ENCODE data around the gene TNFAIP8L2. TPM values are rescaled to one million over a fixed set of nuclear protein-coding genes. Genes with fewer than 3 reads are reported as not detected.
A peak's percentile ranks its signal among the peaks of the same experiment; 100 is the strongest.

The TNFAIP8L2 gene
- total RNA-seq, 1 experiment from 2014 or later, result not detected

DNA sequence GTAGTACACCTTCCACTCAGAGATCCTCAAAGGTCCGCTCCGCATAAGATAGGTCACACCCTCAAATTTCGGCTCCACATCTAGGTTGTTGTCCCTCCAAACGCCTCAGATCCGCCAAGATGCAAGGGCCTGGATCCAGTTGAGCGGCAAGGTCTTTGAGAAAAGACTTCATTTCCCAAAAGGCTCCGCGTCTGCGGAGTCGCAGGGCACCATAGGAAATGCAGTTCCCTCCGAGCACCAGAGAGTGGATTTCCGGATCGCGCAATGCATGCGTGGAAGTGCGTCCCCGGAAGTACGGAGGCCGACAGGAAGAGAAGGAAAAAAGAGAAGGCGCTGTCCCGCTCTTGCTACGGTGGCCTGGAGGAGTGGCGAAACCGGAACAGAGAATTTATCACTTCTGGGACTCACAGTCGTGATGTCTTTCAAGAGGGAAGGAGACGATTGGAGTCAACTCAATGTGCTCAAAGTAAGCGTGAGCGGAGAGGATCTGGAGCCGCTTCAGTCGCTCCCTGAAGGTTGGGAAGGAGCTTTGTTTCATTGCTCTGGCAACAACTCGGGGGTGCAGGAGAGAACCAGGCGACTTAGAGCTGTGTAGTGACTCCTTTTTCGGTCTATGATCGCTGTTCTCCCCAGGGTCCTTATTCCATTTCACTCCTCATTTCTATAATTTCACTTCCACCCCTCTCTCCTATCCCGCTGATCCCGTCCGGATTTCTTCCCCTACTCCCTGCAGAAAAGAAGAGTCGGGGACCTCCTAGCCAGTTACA, 9.5 kb downstream of the TNFAIP8L2 start, which contains the start of the genes LYSMD1 and SCNM1:
Gene LYSMD1, minus strand, starts transcription at position 165 of the 767 bp plus-strand sequence. CDS start 644 bp downstream, outside the sequence.
Gene SCNM1, plus strand, starts transcription at position 407 of the 767 bp plus-strand sequence. Its CDS starts 9 bp downstream, at position 416.
- Histone ChIP-seq H2BK12ac (ENCODE audit: insufficient read length, low read depth, low read length) (no peak within 1 kb of the TSS), H3K27me3 (ENCODE audit: insufficient read depth, low read length) (no peaks in the 10 kb centered on the region), H2BK20ac (ENCODE audit: low read depth, low read length, poor library complexity, severe bottlenecking) (no peak within 1 kb of the TSS), H4K20me1 (ENCODE audit: control insufficient read depth, insufficient read depth, insufficient read length) (no peaks in the 10 kb centered on the region), H2AK5ac (ENCODE audit: insufficient read length, low read length) (no peak within 1 kb of the TSS), H3K27ac (ENCODE audit: insufficient read length, low read depth, low read length) (peak within 1 kb of the TSS; percentile 7), H2BK5ac (ENCODE audit: insufficient read length, low read length) (no peak within 1 kb of the TSS), H3K4me1 (ENCODE audit: insufficient read depth, low read length) (0 out of 2 replicates have a peak, but pooled peaks cover 4% of the 10 kb centered on the region), H3K23ac (ENCODE audit: insufficient read length, low read depth, low read length) (no peak within 1 kb of the TSS), H2BK120ac (ENCODE audit: low read depth, low read length, poor library complexity, severe bottlenecking) (no peak within 1 kb of the TSS), H2AFZ (ENCODE audit: low read length) (peak within 1 kb of the TSS; percentile 79), H3K4me2 (ENCODE audit: insufficient read depth, insufficient read length, low read length) (peak within 1 kb of the TSS; percentile 70), H3K79me2 (ENCODE audit: insufficient read depth, low read length) (no peaks in the 10 kb centered on the region), H3K18ac (ENCODE audit: insufficient read length, low read depth, low read length) (no peak within 1 kb of the TSS), H3T11ph (ENCODE audit: low read length) (no peak within 1 kb of the TSS), H4K91ac (ENCODE audit: insufficient read length, low read depth, low read length) (no peak within 1 kb of the TSS), H3K79me1 (ENCODE audit: insufficient read depth, low read depth, low read length, poor library complexity, severe bottlenecking) (no peaks in the 10 kb centered on the region), H3K56ac (ENCODE audit: insufficient read length, low read depth, low read length) (no peak within 1 kb of the TSS), H3K4ac (ENCODE audit: low read depth, low read length) (no peak within 1 kb of the TSS), H3K9me3 (ENCODE audit: control insufficient read depth, low read depth, low read length) (no peaks in the 10 kb centered on the region), H2BK15ac (ENCODE audit: low read depth, low read length) (no peak within 1 kb of the TSS), H4K5ac (ENCODE audit: insufficient read length, low read depth, low read length) (no peak within 1 kb of the TSS), H4K8ac (replicated peaks; ENCODE audit: insufficient read length, low read depth, low read length) (no peak within 1 kb of the TSS), H3K9ac (ENCODE audit: extremely low read depth, insufficient read length, low read length) (peak within 1 kb of the TSS; percentile 83), H3K23me2 (ENCODE audit: insufficient read length, low read depth, low read length, poor library complexity, severe bottlenecking) (peaks cover 13% of the 10 kb centered on the region), H3K14ac (ENCODE audit: insufficient read depth, low read length) (no peak within 1 kb of the TSS)
- peak within 1 kb of the TSS; percentile 96 to 99 (median 98) for H3K27ac Mint-ChIP-seq
- H3K36me3 Mint-ChIP-seq (ENCODE audit: insufficient read depth in 1 of 3, low read depth in 3 of 3), result peaks cover 19 to 43% (median 40%) of the 10 kb centered on the region in 3 experiments; a peak in 6 of 7 replicates
- H3K27me3 Mint-ChIP-seq (ENCODE audit: low read depth), result peaks cover 3% of the 10 kb centered on the region; the same call in 1 of the 2 replicates
- H3K9me3 Mint-ChIP-seq, result no peaks in the 10 kb centered on the region; a peak in 1 of 5 replicates
- WGBS (ENCODE audit: extremely low coverage, insufficient read length, low lambda C conversion rate), result no CpG with 5 or more reads among the region's 38 CpGs
- peak within 1 kb of the TSS; percentile 96 to 98 for H3K4me3 Mint-ChIP-seq
- DNase-seq, result peak; percentile 98
- H3K4me1 Mint-ChIP-seq, result peaks cover 22 to 27% of the 10 kb centered on the region in 2 experiments
- no peak for TF ChIP-seq CTCF (conservative IDR thresholded peaks at IDR 0.05)
